Lower leg skin (tissue), 3 donors: ENCODE results near the gene RCE1.

Experiments used
- POLR2A ChIP-seq, 2 donors: fragments of 450-650 bp; IDR thresholded peaks; one replicate each; pipeline ENCODE4 v1.6.1; 2016 to 2017; ENCODE audit warnings: antibody characterized with exemption in 2 of 2, mild to moderate bottlenecking in 1 of 2, moderate library complexity in 1 of 2
- TF ChIP-seq, protein P1 (sequence below), 3 donors: fragments of 450-650 bp; IDR thresholded peaks; one replicate each; pipeline ENCODE4 v1.5.1; 2016; ENCODE audit warnings: antibody characterized with exemption in 3 of 3, mild to moderate bottlenecking in 3 of 3, moderate library complexity in 2 of 3

DNA sequence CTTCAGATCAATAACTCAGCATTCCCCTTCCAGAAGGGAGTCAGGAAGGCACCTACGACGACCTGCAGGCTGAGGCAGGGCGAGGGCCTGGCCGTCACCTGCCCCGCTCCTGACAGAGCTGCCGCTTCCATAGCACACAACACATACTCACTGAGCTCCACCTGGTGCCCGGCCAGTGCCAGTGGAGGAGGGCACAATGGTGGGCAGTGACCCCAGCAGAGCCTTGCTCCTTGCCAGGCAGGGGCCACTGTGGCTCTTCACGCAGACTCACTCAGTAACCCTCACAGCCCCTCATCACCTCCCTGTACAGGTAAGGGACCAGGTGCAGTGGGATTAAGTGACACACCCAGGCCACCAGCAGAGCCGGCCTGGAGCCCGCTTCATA, 38.2 kb downstream of the RCE1 start:
- TF ChIP-seq, protein P1, sequence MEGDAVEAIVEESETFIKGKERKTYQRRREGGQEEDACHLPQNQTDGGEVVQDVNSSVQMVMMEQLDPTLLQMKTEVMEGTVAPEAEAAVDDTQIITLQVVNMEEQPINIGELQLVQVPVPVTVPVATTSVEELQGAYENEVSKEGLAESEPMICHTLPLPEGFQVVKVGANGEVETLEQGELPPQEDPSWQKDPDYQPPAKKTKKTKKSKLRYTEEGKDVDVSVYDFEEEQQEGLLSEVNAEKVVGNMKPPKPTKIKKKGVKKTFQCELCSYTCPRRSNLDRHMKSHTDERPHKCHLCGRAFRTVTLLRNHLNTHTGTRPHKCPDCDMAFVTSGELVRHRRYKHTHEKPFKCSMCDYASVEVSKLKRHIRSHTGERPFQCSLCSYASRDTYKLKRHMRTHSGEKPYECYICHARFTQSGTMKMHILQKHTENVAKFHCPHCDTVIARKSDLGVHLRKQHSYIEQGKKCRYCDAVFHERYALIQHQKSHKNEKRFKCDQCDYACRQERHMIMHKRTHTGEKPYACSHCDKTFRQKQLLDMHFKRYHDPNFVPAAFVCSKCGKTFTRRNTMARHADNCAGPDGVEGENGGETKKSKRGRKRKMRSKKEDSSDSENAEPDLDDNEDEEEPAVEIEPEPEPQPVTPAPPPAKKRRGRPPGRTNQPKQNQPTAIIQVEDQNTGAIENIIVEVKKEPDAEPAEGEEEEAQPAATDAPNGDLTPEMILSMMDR (IDR thresholded peaks at IDR 0.05) = no peak
- TF ChIP-seq POLR2A (IDR thresholded peaks at IDR 0.05) = no peak
